Measurements from ENCODE around the gene NCK2.

Gene NCK2

DNA sequence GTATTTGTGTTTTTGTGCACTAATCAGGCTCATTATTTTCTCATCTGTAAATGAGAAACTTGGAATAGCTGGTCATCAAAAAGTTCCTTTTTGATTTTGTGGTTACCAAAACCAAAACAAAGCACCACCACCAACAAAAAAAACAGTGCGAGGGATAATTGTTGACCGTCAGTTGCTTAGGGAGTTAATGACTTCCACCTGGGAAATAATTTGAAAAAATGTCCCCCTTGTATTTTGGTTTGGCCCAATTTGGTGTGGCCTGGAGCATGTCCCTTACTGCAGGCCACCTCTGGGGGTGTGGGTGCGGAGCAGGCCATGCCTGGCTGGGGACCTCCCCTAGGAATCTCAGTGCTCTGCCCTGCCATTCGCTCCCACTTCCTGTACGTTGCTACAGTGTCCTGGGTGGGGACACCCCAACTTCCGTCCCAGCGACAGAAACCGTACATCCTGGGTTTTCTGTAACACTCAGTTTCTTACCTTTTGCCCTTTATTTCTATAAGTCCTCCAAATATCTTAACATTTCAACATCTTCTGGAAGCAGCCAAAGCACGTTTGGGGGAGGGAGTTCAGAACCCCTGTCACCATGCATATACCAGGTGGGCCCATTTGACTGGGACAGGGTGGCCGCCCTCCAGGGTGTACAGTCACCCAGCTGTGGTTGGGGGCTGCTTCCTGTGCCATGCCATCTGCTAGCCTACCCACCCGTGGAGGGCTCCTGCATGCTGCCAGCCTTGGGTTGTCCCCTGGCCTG is 31.3 kb downstream of the NCK2 start:
- DNase-seq (ENCODE audit: low read depth in 1 of 2, low spot score in 1 of 2), result no peak

DNA sequence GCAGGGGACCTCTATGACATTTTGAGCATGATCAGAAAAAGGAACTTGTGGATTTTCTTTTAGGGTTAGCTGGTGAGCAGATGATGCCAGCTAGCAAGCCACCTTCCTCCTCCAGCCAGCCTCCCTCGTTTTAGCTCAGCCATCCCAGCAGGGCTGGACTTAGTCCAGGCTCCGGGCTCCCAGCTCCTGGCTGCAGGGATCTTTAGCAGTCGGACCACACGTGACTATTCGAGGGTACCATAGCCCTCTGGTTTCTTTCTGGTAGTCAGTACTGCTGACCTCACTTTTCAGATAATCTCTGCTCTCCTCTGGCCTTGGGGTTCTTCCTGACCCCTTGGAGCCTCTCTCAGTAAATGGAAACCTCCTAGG is 31.8 kb downstream of the NCK2 start:
- no peak for DNase-seq (ENCODE audit: low read depth in 1 of 2, low spot score in 1 of 2)

DNA sequence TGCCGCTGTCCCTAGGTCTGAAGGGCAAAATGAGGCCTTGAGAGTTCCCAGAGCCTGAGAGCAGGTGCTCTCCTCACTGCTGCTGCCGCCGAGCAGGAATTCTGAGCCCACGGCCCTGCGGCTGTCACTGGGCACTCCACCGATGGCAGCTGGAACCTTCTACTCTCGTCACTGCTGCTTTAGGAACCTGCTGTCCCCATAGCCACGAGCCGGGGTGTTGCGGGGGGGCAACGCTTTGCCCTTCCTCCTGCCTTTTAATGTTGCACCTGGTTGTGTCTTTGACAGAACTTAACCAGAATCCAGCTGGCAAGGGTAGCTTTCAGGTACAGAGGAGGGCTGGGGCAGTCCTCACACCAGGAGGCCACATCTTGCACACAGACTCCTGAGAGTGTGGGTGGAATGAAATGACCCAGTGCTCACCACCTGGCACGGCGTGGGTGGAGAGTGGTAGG is 32.3 kb downstream of the NCK2 start:
- DNase-seq (ENCODE audit: low read depth in 1 of 2, low spot score in 1 of 2), result no peak

DNA sequence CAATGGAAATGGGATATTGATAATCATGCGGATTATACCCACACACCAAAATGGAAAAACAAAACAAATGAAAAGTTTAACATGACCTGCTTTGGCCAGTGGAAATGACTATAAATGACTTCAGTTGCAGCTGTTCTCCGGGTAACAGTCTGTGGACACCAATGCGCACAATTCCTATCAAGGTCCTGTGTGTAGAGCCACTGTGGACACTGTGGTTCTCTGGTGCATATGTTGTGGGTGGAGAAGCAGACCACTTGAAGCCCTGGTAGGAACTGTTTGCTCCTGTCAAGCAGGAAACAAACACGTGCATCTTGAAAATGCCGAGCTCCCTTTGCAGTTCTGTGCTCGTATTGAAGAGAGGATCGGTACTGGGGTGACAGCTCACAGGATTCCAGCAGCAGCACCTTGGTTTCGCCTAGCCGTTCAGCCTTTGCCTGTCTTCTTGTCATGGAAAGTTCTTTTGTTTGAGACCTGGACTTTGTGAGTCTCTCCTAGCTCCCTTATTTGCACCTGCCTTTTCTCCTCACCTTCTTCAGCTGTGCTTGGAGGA is 32.9 kb downstream of the NCK2 start:
- no peak for DNase-seq (ENCODE audit: low read depth in 1 of 2, low spot score in 1 of 2)

DNA sequence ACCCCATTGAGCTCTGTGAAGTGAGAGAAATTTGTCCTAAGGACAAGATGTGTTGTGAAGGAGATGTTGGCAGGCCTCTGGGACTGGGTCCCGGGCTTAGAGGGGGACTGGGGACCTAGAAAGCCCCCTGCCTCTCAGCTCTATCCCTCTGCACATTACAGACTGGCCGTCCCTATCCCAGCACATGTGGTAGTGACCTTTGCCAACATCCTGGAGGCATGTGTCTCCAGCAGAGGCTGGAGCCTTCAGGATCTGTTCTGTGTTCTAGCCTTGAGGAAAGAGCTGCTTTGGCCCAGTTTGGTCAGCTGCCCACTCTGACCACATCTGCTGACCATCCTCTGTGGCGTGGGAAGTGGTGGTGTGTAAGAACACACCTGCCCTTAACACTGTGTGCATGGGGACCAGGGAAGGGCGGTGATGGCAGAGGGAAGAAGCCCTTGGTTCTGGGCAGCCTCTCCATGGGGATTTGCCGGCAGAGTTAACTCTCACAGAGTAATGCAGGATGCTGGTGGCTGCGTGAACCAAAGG is 33.4 kb downstream of the NCK2 start:
- no peak for DNase-seq (ENCODE audit: low read depth in 1 of 2, low spot score in 1 of 2)

DNA sequence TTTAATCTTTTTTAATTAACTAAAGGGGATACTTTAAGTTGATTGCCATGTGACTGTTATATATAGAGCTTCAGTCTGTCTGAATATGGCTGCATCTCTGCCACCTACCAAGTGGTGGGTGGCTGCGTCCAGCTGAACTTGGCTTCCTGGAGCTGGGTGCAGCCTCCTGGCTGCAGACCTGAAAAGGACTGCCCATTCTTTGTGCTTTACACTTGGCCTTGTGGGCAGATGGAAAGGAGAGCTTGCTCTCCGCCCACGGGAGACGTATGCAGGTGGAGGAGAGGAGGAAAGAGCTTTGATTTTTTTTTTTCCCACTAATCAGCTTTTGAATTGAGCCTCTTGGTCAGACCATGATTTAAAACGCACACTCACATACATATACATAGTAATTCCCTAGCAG is 34.7 kb downstream of the NCK2 start:
- no peak for DNase-seq (ENCODE audit: low read depth in 1 of 2, low spot score in 1 of 2)

DNA sequence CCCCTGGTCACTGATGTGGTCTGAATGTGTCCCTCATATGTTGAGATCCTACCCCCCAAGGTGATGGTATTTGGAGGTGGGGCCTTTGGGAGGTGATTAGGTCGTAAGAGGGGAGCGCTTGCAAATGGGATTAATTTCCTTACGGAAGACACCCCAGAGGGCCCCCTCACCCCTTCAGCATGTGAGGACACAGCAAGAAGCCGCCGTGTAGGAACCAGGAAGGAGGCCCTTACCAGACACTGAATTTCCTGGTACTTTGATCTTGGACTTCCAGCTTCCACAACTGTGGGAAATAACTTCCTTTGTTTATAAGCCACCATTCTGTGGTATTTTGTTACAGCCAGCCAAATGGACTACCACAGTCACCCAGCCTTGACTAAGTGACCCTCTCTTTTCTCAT is 35.9 kb downstream of the NCK2 start:
- no peak for DNase-seq (ENCODE audit: low read depth in 1 of 2, low spot score in 1 of 2)

DNA sequence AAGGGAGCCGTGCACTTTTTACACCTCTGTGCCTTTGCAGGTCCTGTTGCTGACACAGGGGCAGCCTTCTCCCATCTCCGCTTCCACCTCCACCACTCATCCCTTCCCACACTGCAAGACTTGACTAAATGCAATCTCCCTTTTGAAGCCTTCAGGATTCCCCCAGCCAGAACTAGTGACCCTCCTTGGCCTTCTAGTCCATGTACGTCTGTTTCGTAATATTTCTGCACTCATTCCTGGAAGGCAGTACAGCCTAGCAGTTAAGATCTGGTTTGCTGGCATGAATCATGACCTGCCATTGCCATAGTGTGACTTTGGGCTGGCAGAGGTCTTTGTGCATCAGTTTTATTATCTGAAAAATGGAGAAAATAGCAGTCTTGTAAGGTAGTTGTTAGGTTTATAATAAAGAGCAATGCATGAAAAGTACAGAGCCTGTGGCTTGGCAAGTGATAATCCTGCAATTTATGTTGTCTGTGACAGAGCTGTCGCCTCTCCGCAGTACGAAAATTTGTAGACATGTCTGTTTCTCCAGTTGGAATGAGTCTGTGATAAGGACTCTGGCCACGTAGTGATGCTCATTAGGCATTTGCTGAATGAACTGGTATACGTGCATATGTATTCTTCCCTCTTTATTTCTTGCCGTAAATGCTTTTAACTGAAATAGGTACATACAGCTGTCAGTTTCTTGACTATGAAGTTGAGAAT is 36.7 kb downstream of the NCK2 start:
- no peak for DNase-seq (ENCODE audit: low read depth in 1 of 2, low spot score in 1 of 2)

DNA sequence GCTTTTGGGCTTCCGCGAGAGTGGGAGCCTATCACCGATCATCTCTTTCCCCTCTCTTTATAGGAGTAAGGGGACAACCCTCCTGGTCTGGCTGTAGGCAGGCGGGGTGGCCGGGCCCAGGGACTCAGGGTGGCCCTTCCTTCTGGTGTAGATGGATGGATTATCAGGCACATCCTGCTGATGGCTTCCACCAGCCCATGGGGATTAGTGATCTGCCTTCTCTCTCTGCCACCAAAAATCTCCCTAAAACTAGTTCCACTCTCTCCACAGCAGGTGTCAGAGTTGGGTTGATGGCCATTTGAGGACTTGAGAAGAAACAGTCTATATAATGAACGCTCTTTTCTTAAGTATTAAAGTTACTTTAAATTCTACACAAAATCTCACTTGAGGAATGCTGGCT is 37.4 kb downstream of the NCK2 start:
- DNase-seq (ENCODE audit: low read depth in 1 of 2, low spot score in 1 of 2), result no peak

DNA sequence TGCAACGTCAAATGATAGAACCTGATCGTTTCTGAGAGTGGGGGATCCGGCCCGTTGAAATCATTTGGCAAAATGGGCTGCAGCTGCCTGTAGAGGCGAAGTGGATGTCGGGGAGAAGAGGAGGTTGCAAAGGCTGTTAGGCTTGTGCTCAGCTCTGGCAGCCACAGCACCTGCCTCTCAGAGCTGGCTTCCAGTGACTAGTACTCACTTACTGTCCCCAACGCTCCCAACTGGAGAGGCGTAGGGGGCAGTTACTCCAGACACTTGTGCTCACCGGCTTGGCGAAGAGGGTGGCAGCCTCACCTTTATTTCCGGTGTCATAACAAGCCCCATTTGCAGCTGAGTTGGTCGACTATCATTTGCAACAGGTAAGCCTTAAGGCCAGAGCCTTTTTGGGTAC is 37.9 kb downstream of the NCK2 start:
- DNase-seq (ENCODE audit: low read depth in 1 of 2, low spot score in 1 of 2), result no peak

DNA sequence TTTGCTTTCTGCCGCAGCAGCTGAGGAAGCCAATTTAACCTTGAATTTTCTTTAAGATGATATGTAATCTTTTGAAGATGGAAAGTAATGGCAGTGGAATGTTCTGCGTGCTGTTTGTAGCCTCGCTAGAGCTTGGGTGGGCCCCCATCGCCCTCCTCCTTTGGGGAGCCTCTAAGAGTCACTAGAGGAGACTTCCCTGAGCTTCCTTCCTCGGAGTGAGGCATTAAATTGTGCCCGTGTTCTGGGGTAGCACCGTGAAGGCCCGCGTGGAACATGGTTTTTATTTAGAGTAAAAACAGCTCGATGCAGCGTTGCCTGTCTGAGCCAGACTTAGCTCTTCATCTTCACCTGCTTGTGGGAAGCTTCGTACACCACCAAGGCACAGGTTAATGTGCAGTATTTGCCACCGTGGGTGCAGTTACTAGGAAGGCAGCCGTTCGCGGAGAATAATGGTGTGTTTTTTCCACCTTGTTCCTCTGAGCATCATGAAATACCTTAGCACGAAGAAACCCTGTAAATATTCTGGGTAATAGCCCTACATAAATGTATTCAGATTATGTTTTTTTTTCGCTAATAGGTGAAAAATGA is 38.5 kb downstream of the NCK2 start:
- DNase-seq (ENCODE audit: low read depth in 1 of 2, low spot score in 1 of 2), result no peak

DNA sequence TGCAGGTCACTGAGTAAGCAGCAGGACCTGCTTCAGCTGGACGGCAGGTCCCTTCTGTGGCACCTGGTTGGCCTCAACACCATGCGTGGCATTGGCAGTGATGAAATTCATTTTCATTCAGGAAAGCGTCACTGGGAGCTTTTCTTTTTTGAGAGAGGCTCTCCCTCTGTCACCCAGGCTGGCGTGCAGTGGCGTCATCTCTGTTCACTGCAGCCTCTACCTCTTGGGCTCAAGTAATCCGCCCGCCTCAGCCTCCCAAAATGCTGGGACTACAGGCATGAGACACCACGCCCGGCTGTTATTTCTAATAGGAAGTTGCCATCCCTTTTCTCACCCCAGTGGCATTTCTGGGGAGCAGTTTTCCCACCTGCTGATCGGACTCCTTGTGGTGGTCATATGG is 39.3 kb downstream of the NCK2 start:
- no peak for DNase-seq (ENCODE audit: low read depth in 1 of 2, low spot score in 1 of 2)

DNA sequence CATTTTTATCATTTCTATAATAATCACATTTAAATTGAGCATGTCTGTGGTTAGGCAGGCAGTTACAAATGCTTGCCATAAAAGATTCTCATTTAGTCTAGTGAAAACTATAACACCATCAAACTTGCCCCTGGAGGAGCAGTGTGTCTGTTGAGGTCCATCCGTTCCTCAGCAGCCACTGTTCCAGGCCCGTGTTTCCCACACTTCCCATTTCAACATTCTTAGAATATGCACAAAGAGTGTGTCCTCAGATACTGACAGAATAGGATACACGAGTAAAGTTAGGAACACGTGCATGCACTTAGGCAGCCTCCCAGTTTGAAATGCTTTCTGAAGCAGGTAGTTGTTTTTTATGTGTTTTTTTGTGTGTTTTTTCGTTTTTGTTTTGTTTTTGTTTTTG is 39.9 kb downstream of the NCK2 start:
- no peak for DNase-seq (ENCODE audit: low read depth in 1 of 2, low spot score in 1 of 2)

DNA sequence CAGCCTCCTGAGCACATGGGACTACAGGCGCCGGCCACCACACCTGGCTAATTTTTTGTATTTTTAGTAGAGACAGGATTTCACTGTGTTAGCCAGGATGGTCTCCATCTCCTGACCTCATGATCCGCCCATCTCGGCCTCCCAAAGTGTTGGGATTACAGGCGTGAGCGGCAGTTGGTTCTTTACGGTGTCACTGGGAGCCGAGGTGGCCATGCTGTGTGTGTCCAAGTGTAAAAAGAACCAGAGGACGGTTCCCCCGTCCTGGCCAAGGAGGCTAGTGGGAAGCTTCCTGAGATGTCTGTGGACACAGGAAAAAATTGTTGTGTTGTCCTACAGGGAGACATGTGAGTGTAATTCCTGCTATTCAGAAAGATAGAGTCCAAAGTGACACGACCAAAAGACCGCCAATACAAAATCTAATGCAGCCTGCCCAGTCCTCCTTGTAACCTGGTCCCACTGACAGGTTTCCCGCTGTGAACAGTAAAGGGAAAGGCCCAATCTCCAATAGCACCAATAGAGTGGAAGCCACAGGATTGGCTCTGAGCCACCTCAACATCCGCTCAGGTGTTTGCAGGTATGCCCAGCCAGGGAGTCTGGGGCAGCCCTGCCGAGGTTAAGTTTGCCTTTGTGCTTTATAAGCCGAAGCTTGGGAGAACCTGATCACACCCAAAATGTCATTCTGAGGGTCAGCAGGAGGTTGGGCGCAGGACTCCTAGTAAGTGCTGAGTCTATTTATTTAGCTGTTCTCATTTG is 40.6 kb downstream of the NCK2 start:
- DNase-seq (ENCODE audit: low read depth in 1 of 2, low spot score in 1 of 2), result no peak

DNA sequence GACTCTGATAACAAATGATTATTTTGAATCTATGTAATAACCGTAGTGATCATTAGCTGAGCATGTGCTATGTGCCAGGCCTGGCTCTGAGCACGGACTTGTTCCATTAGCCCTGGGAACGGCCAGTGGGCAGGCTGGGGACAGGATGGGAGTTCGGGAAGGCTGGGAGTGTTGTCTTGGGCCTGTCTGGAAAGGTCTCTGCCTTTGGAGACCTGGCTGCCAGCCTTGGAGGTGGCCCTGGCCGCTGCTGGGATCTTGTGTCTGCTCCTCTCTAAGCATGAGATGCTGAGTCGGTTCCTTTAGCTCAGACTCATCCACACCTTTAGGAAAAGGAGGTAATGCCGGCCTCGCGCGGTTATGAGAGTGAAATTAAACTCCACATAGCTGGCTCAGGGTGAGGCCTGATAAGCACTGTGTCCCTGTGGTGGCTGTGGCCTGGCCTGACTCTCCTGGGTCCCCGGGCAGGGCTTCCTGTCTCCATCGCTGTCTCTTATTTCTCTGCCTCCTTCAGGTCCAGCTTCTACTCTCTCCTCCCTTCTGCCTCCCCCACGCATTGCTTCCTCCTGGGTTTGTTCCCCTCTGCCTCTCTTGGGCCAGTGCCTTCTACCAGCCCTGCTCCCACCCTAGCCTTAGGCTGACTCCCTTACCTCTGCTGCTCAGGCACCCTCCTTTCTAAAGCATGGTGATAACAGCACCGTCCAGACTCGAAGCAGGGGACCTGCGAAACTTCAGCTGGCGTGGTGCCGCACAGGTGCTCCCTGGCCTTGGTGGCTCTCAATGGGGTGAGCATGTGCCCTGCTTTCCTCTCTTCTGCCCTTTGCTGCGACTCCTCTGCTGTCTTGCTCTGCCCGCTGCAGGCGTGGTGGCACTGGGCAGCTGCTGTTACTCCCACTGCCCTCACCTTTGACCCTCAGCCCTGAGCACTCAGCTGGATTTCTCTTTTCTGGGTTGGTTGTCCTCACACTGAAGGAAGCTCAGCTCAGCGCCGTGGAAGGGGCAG is 41.8 kb downstream of the NCK2 start:
- DNase-seq (ENCODE audit: low read depth in 1 of 2, low spot score in 1 of 2), result no peak

DNA sequence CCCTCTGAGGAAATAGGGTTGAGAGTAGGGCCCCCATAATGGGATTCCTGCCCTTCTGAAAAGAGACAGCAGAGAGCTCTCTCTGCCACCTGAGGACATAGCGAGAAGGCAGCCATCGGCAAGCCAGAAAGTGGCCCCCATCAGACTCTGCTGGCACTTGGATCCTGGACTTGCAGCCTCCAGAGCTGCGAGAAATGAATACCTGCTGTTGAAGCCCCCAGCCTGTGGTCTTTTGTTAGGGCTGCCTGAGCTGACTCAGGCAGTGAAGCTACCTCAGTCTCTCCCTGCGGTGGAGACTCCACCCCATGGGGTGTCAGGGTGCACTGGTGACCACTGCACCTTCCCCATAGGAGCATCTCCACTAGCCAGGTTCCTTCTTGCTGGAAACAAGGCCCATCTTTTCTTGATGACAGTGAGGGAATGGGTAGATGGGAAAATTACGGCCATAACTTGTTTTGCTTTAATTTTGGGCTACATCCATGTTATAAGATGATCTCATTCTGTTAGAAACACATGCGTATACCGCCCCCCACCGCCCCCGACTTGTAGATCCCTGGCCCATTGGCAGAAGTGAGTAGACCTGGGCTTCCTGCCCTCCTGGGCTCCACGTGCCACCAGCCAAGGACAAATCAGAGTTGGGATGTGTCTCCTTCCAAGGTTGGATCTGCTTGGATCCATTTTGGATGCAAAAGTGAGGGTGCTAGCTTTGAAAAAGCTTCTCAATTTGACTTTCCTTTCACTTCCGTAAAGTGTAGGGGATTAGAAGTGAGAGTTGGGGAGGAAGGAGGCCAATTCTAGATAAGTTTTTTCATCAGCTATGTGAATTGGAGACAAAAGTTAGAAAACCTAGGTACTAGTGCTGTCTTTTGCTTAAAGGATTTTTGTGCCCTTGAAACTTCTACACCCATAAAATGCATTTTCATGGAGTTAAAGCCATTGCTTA is 42.9 kb downstream of the NCK2 start:
- no peak for DNase-seq (ENCODE audit: low read depth in 1 of 2, low spot score in 1 of 2)

DNA sequence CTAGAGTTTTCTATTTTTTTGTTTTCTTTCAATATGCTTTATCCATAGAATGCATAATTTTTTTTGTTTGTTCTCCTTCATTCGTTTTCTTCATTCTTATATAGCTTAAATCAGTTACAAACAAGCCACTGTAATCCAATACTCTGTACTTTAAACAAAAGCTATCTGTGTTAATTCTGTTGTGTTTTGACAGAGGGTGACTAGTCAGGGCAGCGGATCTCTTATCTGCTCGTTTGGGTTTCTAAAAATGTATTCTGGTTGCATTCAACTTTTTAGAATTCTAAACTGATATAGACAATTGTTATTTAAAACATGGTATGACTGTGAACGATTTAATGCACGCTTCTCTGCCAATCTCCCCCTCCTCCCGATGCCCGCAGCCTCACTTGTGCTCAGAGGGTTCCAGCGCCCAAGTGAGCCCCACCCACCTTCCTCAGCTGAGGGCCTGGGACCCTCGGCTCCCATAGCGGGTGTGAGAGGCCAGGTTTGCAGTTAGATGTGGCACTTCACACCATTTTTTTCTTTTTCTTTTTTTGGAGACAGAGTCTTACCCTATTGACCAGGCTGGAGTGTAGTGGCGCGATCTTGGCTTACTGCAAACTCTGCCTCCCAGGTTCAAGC is 44.1 kb downstream of the NCK2 start:
- no peak for DNase-seq (ENCODE audit: low read depth in 1 of 2, low spot score in 1 of 2)

DNA sequence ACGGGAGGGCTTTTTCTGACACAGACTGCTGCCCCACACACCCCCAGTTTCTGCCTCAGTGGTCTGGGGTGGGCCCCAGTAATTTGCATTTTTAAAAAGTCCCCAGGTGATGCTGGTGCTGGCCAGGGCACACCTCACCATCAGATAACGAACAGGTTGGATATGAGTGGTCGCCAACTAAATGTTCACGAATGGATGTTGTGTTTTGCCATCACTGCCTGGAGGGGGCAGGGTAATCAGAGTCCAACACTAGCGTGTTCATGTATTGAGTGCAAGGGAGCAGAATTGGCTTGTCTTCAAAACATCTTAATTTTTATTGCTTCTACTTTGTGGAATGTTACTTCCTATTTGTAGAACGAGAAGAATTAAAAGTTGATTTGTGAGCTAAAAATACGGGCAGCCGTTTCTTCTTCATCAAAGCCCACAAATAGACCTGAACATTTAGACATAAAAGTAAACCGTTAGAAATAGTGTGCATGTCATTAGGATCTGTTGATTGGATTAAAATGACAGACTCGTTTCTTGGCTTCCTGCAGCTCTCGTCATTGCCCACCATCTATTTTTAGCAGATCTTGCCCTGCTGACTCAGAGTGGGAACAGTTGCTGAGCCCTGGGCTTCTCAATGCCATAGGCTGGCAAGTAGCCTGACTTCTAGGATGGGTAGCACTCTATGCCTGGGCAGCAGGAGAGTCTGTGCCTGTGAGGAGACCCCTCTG is 45.2 kb downstream of the NCK2 start:
- DNase-seq (ENCODE audit: low read depth in 1 of 2, low spot score in 1 of 2), result peak in 1 of 2 donors; percentile 68

Measured in activated CD4-positive, alpha-beta T cell treated with anti-CD3 and anti-CD28 coated beads, Interleukin-2, amount 50 U/mL, for 24 hours (primary cell).